GM12864 (cell line): ENCODE measurements around the gene KCTD16.

Source experiments
- DNase-seq: peaks from one replicate; pipeline ENCODE4 v3.0.0-alpha.2; 2011; ENCODE audit warnings: low read depth
- H3K4me3 ChIP-seq: 2 replicates; pipeline ENCODE4 v1.5.1; 2011; ENCODE audit warnings: mild to moderate bottlenecking, low read depth, low read length, control low read depth
- CTCF ChIP-seq: IDR thresholded peaks from 2 replicates; pipeline ENCODE4 v1.5.1; 2011; ENCODE audit warnings: low read depth, mild to moderate bottlenecking, moderate library complexity, low read length, control low read depth, inconsistent platforms; ENCODE audit errors: missing control alignments

The KCTD16 gene

GRCh38 chr5:144406442-144406841 is 235.8 kb downstream of the KCTD16 start:
- H3K4me3 ChIP-seq, result no peak overlapping the region
- no peak for DNase-seq
- no peak for TF ChIP-seq CTCF

- no peak for DNase-seq
- no peak overlapping the region for H3K4me3 ChIP-seq
- TF ChIP-seq CTCF, result no peak
Measured at GRCh38 chr5:144414202-144415029, 243.7 kb downstream of the KCTD16 start.

- H3K4me3 ChIP-seq, result no peak overlapping the region
- no peak for TF ChIP-seq CTCF
- DNase-seq, result no peak
Measured at GRCh38 chr5:144416196-144416595, 245.5 kb downstream of the KCTD16 start.

- no peak overlapping the region for H3K4me3 ChIP-seq
- no peak for TF ChIP-seq CTCF
- DNase-seq, result no peak
Measured at GRCh38 chr5:144418719-144419118, 248.0 kb downstream of the KCTD16 start.

- no peak overlapping the region for H3K4me3 ChIP-seq
- no peak for TF ChIP-seq CTCF
- no peak for DNase-seq
Measured at GRCh38 chr5:144421411-144421810, 250.7 kb downstream of the KCTD16 start.

- no peak for DNase-seq
- no peak for TF ChIP-seq CTCF
- no peak overlapping the region for H3K4me3 ChIP-seq
Measured at GRCh38 chr5:144422018-144422727, 251.5 kb downstream of the KCTD16 start.
